Fibroblast of lung (primary cell): ENCODE results near the gene LGALS8. TPM values are rescaled to one million over a fixed set of nuclear protein-coding genes. Genes with fewer than 3 reads are reported as not detected.

Experiments used
- DNase-seq, 2 donors: peaks; one replicate each; pipeline versions ENCODE4 v3.0.0 to v3.0.0-alpha.2; 2010; ENCODE audit warnings: low read depth in 2 of 2
- H2AFZ ChIP-seq: 2 replicates; pipeline ENCODE4 v1.5.1; 2012; ENCODE audit warnings: low read length, control low read depth, inconsistent platforms
- H3K27ac ChIP-seq: 2 replicates; pipeline ENCODE4 v1.5.1; 2011; ENCODE audit warnings: low read length, control low read depth; ENCODE audit not compliant: insufficient read depth
- H3K27me3 ChIP-seq: 2 replicates; pipeline ENCODE4 v1.5.1; 2011; ENCODE audit warnings: mild to moderate bottlenecking, low read length; ENCODE audit not compliant: control insufficient read depth, insufficient read depth
- H3K36me3 ChIP-seq: 2 replicates; pipeline ENCODE4 v1.5.1; 2011; ENCODE audit warnings: low read length; ENCODE audit not compliant: control insufficient read depth, insufficient read depth
- H3K4me1 ChIP-seq: 2 replicates; pipeline ENCODE4 v1.5.1; 2011; ENCODE audit warnings: low read length; ENCODE audit not compliant: control insufficient read depth, insufficient read depth; ENCODE audit errors: extremely low read depth
- H3K4me2 ChIP-seq: 2 replicates; pipeline ENCODE4 v1.5.1; 2011; ENCODE audit warnings: low read length, control low read depth; ENCODE audit not compliant: insufficient read depth; ENCODE audit errors: extremely low read depth
- H3K4me3 ChIP-seq, 4 experiments: fragments of 200-600 bp in 1 of 4; sonication (generic) in 1 of 4; replicated peaks in 1 of 4; 2 replicates each; pipeline ENCODE4 v1.5.1; 2011 to 2016; ENCODE audit warnings: low read length in 4 of 4, low read depth in 3 of 4, mild to moderate bottlenecking in 3 of 4, control low read depth in 2 of 4, inconsistent platforms in 1 of 4, mixed read lengths in 1 of 4; ENCODE audit not compliant: insufficient read depth in 1 of 4; ENCODE audit errors: control extremely low read depth in 1 of 4
- H3K79me2 ChIP-seq: 2 replicates; pipeline ENCODE4 v1.5.1; 2012; ENCODE audit warnings: mild to moderate bottlenecking, low read length, inconsistent platforms; ENCODE audit not compliant: control insufficient read depth, insufficient read depth
- H3K9ac ChIP-seq: 2 replicates; pipeline ENCODE4 v1.5.1; 2011; ENCODE audit warnings: mild to moderate bottlenecking, low read length, control low read depth; ENCODE audit not compliant: insufficient read depth
- H3K9me3 ChIP-seq: 2 replicates; pipeline ENCODE4 v1.5.1; 2012; ENCODE audit warnings: low read depth, low read length; ENCODE audit not compliant: control insufficient read depth, insufficient read depth
- H4K20me1 ChIP-seq: 2 replicates; pipeline ENCODE4 v1.5.1; 2011; ENCODE audit warnings: low read length; ENCODE audit not compliant: control insufficient read depth, insufficient read depth; ENCODE audit errors: extremely low read depth
- EZH2 ChIP-seq: IDR thresholded peaks from 2 replicates; pipeline ENCODE4 v1.5.1; 2012; ENCODE audit warnings: low read length, control low read depth, mild to moderate bottlenecking; ENCODE audit errors: missing control alignments
- polyA plus RNA-seq, 2 donors: library from polyadenylated mRNA; depleted of rRNA in 1 of 2; stranded (reverse) in 1 of 2; unstranded in 1 of 2; fragments of >200 nt; gene quantifications; 2 replicates each; pipeline ENCODE4 v1.2.1, GENCODE V29; 2011 to 2012; ENCODE audit warnings: missing spikeins in 1 of 2
- total RNA-seq: library from RNA; depleted of rRNA; stranded (reverse); fragments of >200 nt; gene quantifications from 2 replicates; pipeline ENCODE4 v1.2.1, GENCODE V29; 2014
- TF ChIP-seq, protein P1 (sequence below), 2 donors: IDR thresholded peaks in 1 of 2; conservative IDR thresholded peaks in 1 of 2; 1 replicate in 1 of 2; 2 replicates in 1 of 2; pipeline ENCODE4 v1.5.1; 2011 to 2012; ENCODE audit warnings: low read length in 2 of 2, control low read depth in 1 of 2, inconsistent platforms in 1 of 2, low read depth in 1 of 2, mild to moderate bottlenecking in 1 of 2

Gene LGALS8
- total and polyA plus RNA-seq, 2 donors (not counting 1 experiment from before 2014, with no cell fraction given): 53.1 to 64.2 TPM

DNA sequence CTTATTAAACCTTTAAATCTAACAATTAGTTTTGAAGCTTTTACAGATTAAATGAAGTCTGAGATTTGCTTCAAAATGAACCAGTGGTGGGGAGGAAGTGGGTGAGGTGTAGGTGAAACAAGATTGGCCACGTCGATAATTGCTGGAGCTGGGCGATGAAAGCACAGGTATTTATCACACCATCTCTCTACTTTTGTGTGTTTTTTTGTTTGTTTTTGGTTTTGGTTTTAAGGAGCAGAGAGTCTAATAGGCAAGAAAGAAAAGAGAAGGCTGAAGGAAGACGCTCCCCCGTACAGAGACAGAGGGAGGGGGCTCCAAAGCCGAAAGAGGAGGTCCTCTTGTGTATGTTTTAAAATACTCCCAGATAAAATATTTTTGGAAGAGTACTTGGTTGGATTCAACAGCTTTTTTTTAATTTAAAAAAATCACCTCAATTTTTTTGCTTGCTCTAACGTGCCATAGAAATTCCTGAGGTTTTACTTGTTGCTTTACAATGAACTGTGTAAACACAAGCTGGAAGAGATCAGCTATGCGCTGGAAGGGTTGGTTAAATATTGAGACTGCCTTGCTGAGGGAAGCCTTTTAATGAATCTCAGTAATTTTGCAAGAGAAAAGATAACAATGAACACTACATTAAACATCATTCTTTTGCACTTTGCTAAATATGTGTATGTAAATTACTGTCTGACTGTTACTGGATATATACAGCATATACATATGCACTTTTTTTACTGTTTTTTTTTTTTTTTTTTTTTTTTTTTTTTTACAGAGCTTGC is 6.7 kb upstream of the LGALS8 start:
- Histone ChIP-seq H3K4me1 (no peaks in the 10 kb centered on the region), H3K79me2 (no peaks in the 10 kb centered on the region), H3K4me3 (peak overlapping the region in 1 of 4 experiments; percentile 12), H3K4me2 (no peak overlapping the region), H4K20me1 (no peaks in the 10 kb centered on the region), H3K9me3 (no peaks in the 10 kb centered on the region), H3K36me3 (no peaks in the 10 kb centered on the region), H3K27ac (no peak overlapping the region), H3K9ac (no peak overlapping the region), H2AFZ (no peak overlapping the region), H3K27me3 (no peaks in the 10 kb centered on the region)
- DNase-seq: peak; percentile 78 to 82
- no peak for TF ChIP-seq EZH2
- TF ChIP-seq, protein P1, sequence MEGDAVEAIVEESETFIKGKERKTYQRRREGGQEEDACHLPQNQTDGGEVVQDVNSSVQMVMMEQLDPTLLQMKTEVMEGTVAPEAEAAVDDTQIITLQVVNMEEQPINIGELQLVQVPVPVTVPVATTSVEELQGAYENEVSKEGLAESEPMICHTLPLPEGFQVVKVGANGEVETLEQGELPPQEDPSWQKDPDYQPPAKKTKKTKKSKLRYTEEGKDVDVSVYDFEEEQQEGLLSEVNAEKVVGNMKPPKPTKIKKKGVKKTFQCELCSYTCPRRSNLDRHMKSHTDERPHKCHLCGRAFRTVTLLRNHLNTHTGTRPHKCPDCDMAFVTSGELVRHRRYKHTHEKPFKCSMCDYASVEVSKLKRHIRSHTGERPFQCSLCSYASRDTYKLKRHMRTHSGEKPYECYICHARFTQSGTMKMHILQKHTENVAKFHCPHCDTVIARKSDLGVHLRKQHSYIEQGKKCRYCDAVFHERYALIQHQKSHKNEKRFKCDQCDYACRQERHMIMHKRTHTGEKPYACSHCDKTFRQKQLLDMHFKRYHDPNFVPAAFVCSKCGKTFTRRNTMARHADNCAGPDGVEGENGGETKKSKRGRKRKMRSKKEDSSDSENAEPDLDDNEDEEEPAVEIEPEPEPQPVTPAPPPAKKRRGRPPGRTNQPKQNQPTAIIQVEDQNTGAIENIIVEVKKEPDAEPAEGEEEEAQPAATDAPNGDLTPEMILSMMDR (conservative IDR thresholded peaks at IDR 0.05 in 1 of 2, IDR thresholded peaks at IDR 0.05 in 1 of 2; ENCODE audit: low read depth in 1 of 2, low read length in 2 of 2): no peak

DNA sequence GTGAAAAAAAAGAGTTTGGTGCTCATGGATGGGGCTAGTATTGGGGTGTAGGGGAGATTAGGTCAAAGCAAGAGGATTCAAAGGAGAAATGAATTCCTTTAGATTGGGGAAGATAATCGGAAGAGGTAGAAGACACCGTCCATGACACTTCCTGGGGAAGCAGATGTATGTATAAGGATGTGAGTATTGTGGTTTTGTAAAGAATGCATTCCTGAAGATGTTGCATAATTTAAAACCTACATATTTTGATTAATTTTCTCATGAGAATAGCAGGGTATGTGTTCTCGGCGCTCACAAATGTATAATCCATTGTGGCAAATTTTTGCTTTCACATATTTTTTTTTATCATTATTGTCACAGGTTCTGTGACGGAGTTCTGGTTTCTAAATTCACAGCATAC is 5.5 kb upstream of the LGALS8 start:
- H3K27ac ChIP-seq: no peak overlapping the region
- no peaks in the 10 kb centered on the region for H3K36me3 ChIP-seq
- H3K4me3 ChIP-seq: no peak overlapping the region
- no peaks in the 10 kb centered on the region for H3K4me1 ChIP-seq
- no peak for TF ChIP-seq EZH2
- H3K9me3 ChIP-seq: no peaks in the 10 kb centered on the region
- DNase-seq: peak in 1 of 2 donors; percentile 7
- no peaks in the 10 kb centered on the region for H4K20me1 ChIP-seq
- no peaks in the 10 kb centered on the region for H3K79me2 ChIP-seq
- no peak overlapping the region for H2AFZ ChIP-seq
- no peak overlapping the region for H3K9ac ChIP-seq
- no peaks in the 10 kb centered on the region for H3K27me3 ChIP-seq
- H3K4me2 ChIP-seq: no peak overlapping the region

DNA sequence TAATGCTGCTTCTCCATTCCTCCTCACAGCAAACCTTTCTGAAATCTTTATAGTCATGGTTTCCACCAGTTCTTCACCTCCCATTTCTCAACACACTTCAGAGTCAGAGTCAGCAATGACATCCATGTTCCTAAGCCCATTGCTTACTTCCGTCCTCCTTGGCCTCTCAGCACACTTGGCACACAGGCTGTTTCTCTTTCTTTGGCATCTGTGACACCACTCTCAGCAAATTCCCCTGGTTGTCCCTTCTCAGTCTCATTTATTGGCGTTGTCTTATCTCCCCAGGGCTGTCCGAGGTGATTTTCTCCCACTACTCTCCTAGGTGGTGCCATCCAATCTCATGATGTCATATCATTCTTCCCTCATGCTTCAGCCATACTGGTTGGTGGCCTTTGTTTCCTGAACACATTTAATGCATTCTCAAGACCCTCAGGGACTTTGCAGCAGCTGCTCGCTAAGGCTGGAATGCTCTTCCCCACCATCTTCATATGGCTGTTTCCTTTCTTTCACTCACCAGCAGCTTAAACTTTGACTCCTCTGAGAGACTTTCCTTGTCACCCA is 3.3 kb upstream of the LGALS8 start:
- DNase-seq: no peak
- Histone ChIP-seq H3K9ac (no peak overlapping the region), H3K4me2 (no peak overlapping the region), H3K4me1 (no peaks in the 10 kb centered on the region), H3K4me3 (no peak overlapping the region), H4K20me1 (no peaks in the 10 kb centered on the region), H3K79me2 (peaks cover 10% of the 10 kb centered on the region), H3K27me3 (no peaks in the 10 kb centered on the region), H3K9me3 (no peaks in the 10 kb centered on the region), H3K27ac (no peak overlapping the region), H2AFZ (no peak overlapping the region), H3K36me3 (no peaks in the 10 kb centered on the region)
- no peak for TF ChIP-seq EZH2
